Superior temporal gyrus (tissue), 1 donor: ENCODE measurements around the gene IGF1R.
"Not testable (repeated sequence)": the region's sequence is repeated elsewhere in the genome, so short reads cannot be mapped to it uniquely, and the experiment has no call there.

ENCODE experiments used
- DNase-seq: peaks from one replicate; pipeline ENCODE4 v3.0.0-alpha.2; 2016; ENCODE audit errors: extremely low spot score

IGF1R gene

DNA sequence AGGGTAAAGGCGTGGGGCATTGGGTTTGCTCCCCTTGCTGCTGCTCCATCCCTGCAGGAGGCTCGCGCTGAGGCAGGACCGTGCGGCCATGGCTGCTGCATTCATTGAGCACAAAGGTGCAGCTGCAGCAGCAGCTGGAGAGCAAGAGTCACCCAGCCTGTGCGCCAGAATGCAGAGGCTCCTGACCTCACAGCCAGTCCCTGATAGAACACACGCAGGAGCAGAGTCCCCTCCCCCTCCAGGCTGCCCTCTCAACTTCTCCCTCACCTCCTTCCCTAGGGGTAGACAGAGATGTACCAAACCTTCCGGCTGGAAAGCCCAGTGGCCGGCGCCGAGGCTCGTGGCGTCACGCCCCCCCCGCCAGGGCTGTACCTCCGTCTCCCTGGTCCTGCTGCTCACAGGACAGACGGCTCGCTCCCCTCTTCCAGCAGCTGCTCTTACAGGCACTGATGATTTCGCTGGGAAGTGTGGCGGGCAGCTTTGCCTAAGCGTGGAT, 312.3 kb downstream of the IGF1R start:
- no peak for DNase-seq

DNA sequence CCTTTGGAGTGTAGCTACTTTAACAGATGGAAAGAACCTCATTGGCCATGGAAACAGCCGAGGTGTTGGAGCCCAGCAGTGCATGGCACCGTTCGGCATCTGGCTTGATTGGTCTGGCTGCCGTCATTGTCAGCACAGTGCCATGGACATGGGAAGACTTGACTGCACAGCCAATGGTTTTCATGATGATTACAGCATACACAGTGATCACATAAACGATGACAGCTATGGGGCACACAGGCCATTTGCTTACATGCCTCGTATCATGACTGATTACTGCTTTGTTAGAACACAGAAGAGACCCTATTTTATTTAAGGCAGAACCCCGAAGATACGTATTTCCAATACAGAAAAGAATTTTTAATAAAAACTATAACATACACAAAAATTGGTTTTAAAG, 315.1 kb downstream of the IGF1R start:
- DNase-seq, result no peak

DNA sequence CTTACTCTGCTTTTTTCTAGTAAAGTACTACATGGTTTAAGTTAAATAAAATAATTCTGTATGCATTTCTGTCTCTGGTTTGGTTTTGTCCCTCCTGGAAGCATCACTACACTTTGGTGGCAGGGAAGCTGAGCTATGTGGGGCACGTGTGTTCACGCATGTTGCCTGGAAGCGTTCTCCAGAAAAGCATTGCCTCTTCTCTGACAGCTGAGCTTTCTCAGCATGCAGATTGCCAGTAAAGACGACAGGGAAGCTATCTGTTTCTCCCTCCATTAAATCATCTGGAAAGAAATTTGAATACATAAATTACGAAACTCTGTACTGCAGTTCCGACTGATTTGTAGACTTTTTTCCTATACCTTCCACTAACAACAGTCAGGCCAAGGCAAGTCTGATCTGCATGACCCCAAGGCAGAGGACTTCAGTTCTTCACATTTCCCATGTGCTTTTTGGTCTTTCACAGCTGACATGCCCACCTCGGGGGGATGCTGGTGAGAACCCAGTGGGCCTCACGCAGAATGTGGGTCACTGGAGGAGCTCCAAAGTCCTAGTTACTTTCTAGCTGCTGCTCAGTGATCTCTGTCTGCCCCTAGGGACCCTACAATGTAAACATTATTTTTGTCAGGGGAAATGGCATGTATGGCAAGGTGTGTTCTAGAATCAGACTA, 316.3 kb downstream of the IGF1R start:
- DNase-seq, result no peak

DNA sequence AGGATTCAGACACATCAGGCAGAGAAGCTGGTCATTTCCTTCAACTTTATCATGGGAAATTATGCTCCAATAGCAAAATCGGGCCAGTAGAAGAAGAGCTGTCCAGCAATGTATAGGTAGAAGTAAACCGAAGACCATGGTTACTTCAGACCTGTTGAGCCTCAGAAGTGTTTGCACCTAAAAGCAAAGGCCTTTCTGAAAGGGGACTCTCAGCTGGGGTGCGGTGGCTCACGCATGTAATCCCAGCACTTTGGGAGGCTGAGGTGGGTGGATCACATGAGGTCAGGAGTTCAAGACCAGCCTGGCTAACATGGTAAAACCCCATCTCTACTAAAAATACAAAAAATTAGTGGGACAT, 316.8 kb downstream of the IGF1R start:
- DNase-seq, result not testable (repeated sequence)

DNA sequence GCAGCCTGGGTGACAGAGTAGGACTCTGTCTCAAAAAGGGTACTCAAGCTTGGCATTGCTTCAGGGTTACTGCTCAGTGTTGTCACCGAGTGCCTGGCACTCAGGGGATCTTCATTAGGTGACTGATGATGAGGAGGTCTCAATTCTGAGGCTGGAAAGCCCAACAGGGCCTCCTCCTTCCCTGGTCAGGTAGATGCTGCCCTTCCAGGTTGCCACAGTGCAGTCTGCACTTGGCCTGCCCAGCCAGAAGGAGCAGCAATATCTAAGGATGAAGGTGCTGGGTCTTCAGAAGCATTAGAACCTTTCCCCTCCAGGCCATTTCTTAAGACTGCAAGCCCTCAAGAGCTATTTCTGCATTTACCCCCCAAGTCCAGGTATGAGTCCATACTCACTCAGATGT, 317.3 kb downstream of the IGF1R start:
- no peak for DNase-seq

DNA sequence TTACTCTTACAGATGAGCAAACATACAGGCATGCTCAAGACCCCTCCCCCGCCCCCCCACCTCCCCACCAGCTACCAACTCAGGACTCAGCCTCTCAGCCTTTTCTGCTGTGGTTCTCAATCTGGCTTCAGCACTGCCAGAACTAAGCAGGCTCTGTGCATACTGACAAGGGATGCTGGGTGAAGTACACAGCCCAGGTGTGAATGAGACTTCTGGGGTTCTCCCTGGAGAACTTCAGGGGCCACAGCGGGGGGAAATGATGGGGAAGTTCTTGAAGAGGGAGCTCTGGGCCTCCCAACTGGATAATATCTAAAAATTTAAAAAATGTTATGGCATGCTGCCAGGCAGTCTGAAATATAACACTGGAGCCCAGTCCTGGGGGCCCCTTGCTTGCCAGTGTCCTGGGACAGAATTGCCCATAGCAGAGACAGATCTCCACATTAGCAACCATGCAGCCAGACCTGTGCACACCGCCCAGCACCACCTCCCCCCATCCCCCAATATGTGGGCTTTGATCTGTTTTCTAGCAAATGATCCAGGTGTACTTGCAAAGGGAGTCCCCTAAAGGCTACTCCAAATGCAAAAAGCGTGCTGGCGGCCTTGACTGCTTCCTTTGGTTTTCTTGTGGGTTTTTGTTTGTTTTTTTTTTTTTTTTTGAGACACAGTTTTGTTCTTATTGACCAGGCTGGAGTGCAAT, 317.9 kb downstream of the IGF1R start:
- no peak for DNase-seq

DNA sequence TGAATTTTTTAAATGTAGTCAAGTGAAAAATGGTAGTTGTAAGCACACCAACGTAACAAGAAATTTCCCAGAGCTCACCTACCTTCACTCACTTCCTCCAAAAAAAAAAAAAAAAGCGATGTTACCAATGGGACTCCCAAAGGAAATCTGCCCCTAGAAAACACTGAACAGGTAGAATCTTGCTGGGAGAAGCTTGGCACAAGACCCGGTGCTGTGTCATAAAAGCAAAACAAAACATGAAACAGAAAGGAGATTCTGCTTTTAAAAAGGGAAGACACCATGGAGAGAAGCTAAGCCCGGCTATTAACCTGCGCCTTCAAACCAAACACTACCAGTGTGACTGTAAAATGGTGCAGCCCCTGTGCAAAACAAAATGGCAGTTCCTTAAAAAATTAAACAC, 318.8 kb downstream of the IGF1R start:
- no peak for DNase-seq

DNA sequence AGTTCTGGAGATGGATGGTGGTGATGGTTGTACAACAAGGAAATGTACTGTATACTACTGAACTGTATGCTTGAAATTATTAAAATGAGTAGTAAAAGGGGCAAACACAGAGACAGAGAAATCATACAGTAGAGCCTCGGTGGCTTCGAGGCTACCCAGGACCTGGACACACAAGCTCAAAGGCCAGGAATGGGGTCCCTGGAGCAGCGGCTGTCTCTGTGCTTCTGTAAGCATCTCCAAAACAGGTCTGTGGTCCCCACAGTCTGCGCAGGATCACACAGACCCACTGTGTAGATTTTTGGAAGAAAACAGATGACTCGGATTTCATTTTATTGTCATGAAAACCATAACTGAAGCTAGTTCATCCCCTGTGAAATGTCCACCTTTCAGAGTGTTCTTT, 319.6 kb downstream of the IGF1R start:
- no peak for DNase-seq

DNA sequence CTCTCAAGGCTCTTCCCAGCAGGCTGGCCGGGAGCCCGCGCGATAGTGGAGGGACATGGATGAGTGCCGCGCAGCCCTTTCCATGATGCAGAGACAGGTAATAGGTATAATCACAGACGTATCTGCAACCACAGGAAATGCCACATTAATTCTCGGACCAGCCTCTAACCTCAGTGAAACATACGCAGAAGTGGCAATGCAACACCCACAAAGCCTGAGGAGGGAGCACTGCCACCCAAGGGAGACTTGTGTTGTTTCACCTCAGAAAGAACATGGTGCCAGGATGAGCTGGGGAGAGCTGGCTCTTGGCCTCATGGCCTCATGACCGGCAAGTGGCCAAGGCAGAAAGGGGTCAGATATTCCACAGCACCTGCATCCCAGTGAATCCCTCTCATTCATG, 320.2 kb downstream of the IGF1R start:
- DNase-seq, result no peak

DNA sequence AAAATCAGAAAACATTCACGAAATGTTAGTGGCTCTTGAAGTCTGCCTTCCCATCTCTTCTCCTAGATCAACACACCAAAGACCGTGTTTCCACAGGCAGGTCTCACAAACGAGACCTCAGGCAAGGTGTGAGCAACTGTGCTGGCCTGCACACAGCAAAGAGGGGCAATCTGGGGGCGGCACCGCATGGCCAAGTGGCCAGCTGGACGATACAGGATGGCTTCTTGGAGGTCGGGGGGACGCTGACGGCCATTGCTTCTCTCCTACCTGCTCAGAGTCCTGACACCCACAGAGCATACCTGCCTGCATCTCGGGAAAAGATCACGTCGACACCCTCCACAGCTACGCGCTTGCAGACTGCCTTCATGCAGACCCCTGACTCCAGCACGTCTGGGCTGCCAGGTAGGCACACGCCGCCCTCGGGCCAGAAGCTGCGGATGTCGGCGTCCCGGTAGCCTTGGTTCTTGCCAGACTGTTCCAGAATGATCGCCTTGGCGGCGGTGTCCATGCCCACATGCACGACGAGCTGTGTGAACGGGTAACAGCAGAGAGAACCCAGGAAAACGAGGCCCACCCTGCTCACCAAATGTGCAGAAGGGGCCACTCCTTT, 320.9 kb downstream of the IGF1R start:
- DNase-seq, result no peak

DNA sequence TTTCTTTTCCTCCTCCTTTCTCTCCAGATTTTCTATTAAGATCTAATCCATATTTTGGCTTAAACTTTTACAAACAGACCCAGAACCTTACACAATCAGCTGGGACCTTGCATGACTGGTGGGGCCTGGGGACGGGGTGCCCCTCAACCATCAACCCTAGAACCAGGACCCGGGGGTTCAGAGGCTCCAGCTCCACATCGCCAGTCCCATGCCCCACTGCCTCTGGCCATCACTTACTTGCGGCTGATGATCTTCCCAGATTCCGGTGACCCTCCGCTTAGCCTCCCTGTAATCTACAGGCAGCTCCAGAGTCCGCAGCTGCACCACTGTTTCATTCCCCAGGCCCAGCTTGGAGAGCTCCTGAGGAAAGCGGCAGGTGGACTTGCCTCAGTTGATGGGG, 322.5 kb downstream of the IGF1R start:
- no peak for DNase-seq

DNA sequence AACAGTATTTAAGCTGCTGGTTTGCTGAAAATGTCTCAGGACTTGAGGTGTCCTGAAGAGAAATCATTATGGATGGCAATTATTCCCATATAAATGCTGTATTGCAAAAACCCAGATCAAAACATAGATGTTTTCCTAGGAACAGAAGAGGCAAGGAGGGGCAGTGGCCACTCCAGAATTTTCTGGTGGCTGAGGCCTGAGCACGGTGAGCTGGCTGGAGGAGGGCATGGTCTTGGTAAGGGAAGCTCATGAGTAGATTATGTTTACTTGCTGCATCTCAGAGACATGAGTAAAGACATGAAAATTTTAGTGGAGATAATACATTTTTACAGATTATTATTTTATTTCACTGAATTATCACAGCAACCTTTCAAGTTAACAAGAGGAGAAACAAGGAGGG, 328.2 kb downstream of the IGF1R start:
- no peak for DNase-seq

DNA sequence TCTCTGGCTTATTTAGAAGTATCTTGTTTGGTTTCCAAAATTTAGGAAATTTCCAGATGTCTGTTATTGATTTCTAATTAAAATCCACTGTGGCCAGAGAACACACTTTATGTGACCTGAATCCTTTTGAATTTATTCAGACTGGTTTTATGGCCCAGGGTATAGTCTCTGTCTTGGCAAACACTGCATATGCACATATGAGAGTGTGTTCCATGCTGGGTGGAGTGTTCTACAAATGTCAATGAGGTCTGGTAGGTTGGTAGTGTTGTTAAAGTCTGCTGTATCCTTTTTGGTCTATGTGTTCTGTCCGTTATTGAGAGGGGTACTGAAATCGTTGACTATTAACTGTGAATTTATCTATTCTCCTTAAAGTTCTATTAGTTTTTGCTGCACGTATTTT, 329.1 kb downstream of the IGF1R start:
- no peak for DNase-seq

DNA sequence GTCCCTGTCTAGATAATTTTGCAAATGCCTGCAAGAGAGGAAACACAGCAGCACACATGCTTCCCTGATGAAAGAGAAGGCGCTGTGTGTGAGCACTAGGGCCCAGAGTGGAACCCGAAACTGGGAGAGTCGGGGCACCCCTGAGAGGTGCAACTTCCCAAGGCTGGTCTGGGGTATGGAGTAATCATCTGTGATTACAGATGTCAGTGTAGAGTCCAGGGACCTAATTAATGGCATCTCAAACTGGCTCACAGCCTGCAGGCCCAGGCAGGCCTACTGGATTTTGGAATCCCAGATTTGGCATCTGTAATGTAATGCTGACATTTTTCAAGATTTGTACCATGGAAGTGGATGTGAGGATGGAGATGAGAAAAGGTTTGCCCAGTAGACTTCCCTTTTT, 329.8 kb downstream of the IGF1R start:
- DNase-seq, result no peak

DNA sequence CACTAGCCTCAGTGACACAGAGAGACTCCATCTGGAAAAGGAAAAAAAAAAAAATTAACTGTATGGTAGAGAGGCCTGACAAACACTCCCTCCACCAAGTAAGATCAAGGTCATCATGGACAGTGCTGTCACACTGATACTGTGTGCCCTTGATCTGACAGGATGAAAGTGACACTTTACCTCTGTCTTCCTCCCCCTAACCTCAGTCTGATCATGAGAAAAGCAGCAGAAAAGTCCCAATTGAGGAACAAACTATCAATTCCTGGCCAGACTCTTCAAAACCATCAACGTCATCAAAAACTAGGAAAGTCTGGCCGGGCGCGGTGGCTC, 332.5 kb downstream of the IGF1R start:
- no peak for DNase-seq

DNA sequence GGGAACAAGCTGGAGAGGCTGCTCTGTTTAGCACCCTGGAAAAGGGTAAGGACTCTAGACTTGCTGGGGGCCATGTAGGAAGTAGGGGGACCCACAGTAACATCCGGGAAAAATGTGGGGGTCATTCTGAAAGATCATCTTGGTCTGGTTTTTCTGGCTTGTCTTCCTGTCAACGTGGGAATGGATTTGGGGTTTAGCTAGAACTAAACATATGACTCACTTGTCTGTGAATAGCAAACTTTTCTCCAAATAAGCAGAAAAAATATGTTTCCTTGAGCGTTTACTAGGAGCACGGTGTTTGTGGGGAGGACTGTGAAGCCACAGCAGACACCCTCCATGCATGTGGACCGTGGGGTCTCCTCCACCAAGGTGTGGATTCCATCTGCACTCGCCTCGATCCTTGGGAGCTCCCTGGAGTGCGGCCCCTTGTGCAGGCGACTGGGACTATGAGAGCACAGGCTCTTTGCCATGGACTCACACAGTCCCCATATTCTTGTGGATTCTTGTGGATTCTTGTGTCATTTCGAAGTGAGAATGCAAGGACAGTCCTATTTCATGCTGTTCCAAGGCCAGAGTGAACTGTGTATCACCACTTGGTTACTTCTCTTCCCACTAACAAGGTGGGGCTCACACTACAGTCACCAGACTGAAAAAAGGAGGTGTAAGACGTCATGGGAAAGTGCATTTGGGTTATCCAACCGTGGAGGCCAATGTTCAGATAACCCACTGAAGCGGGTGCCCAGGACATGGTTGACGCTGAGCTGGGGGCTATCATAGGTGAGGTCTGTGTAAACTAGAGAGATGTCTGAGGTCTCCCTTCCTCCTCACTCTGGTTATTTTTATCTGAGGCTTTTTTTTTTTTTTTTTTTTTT, 333.7 kb downstream of the IGF1R start:
- DNase-seq, result no peak

DNA sequence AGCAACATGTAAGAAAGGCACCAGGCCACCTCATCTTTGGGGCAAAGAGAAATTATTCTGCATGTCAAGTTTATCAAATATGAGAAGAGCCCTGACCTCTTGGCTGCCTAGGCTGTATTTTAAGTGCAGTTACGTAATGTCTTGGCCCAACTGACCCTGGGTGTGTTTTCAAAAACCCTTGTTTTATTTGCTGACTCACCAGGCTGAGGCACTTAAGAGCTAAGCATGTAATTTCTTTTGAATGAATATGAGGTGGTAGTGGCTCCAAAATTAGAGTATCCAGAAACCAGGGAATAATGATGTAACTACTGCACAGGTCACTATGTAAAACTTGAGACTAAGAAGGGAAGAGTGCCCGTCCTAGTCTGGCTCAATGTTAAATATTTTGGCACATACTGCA, 335.0 kb downstream of the IGF1R start:
- DNase-seq, result no peak

DNA sequence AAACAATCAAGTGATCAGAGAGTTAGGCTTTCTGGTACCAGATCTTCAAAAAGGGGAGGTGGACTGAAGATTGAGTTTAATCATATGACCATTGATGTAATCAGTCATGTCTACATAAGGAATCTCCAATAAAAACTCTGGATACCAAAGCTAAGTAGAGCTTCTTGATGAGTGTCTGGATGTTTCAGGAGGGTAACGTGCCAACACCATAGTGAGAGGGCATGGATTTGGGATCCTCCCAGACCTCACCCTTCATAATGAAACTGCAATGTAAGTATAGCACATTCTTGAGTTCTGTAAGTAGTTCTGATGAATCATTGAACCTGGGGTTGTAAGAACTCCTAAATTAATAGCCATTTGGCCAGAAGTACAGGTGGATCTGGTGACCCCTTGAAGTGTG, 337.9 kb downstream of the IGF1R start:
- no peak for DNase-seq

DNA sequence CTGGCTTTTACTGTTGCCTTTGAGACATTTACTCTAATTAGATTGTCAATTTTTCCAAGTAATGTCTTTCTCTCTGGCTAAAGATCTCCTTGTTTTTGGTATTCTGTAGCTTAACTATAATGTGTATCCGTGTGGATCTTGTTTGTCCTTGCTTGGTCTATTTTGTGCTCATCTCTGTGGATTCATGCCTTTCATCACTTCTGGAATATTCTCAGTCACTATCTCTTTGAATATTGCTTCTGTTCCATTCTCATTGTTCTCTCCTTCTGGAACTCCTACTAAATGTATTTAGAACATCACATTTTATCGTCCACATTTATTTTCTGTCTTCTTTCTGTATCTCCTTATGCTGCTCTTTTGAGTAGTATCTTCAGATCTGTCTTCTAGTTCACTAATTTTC, 346.6 kb downstream of the IGF1R start:
- no peak for DNase-seq

DNA sequence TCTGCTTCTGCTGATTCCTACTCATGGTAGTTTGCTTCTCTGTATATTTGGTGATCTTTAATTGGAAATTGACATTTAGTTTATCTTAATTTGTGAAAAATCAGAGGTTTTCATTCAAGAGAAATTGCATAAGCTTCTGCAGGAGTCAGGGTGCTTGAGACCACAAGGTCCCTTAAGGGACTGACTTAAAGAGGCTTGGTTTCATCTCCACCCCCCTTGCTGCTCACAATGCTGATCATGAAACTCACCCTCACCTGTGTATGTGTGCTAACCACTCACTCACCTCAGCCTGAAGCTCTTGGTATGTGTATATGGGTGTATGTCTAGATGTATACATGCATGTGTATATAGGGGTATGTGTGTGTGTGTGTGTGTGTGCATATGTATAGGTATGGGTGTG, 347.8 kb downstream of the IGF1R start:
- DNase-seq, result no peak

DNA sequence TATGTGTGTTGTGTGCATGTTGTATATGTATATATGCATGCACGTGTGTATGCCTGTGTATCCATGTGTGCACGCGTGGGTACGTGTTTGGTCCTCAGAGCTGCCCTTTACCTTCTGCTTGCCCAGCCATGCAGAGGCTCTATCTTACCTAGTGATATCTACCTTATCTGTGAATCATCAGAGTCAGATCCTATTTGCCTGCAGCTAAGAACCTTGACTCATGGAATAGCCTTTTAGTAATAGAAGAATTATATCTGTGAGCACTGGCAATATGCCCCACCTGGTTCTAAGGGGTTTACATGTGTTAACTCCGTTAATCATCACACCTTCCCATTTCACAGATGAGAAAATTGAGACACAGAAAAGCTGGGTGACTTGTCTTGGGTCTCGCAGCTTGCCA, 348.3 kb downstream of the IGF1R start:
- DNase-seq, result no peak

DNA sequence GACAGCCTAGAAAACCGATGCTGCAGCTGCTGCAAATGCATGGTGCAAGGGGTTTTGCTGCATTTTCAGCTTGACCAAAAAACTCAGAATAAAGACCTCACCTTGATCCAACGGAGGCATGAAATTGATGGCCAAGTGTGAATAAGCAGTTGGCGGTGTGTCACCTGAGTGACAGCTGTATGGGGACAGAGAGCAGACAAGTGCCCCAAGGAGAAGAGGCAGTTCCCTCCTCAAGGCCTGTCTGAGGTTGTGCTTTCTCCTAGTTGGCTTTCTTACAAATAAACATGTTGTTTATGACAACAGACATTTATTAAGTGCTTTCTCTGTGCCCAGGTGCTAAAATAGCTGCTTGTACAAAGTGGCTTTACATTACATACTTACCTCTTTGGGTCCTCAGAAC, 349.0 kb downstream of the IGF1R start:
- DNase-seq, result no peak

DNA sequence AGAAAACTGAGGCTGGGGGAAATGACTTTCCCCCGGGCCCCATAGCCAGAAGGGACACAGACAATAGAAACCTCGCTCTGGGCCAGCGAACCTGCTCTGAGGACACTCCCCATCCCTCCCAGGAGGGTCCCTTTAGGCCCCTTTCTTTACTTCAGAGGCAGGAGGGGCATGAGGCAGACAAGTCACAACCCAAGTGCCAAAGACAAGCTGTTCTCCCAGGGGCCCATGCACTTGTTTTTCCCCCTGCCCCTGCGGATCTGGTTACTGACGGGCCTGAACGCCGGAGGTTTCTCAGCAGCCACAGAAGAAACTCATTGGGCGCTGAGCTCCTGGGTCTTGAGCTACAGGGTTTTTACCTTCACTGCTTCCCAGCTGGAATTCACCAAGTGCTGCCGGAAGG, 349.4 kb downstream of the IGF1R start:
- DNase-seq, result no peak
